Adrenal gland (tissue), 5 donors: Measurements from ENCODE around the gene ZNF77.

ENCODE experiments used
- POLR2A ChIP-seq, 2 donors: fragments of 450-650 bp; IDR thresholded peaks; one replicate each; pipeline ENCODE4 v1.6.1; 2017; ENCODE audit warnings: antibody characterized with exemption in 2 of 2, mild to moderate bottlenecking in 2 of 2, moderate library complexity in 1 of 2
- TF ChIP-seq, protein P1 (sequence below), 6 experiments: fragments of 450-650 bp in 4 of 6; fragments of 200-600 bp in 2 of 6; sonication (generic) in 1 of 6; IDR thresholded peaks; 1 replicate in 5 of 6; 2 replicates in 1 of 6; pipeline versions ENCODE4 v1.5.1 to v1.8.0; 2016 to 2021; ENCODE audit warnings: antibody characterized with exemption in 6 of 6, mild to moderate bottlenecking in 2 of 6, moderate library complexity in 1 of 6
- donor health status: DM: no; HTN: no; CAD: no.

GRCh38 chr19:2952953-2953481 lies 8.2 kb upstream of the ZNF77 start:
- TF ChIP-seq, protein P1, sequence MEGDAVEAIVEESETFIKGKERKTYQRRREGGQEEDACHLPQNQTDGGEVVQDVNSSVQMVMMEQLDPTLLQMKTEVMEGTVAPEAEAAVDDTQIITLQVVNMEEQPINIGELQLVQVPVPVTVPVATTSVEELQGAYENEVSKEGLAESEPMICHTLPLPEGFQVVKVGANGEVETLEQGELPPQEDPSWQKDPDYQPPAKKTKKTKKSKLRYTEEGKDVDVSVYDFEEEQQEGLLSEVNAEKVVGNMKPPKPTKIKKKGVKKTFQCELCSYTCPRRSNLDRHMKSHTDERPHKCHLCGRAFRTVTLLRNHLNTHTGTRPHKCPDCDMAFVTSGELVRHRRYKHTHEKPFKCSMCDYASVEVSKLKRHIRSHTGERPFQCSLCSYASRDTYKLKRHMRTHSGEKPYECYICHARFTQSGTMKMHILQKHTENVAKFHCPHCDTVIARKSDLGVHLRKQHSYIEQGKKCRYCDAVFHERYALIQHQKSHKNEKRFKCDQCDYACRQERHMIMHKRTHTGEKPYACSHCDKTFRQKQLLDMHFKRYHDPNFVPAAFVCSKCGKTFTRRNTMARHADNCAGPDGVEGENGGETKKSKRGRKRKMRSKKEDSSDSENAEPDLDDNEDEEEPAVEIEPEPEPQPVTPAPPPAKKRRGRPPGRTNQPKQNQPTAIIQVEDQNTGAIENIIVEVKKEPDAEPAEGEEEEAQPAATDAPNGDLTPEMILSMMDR (IDR thresholded peaks at IDR 0.05), result peak in 3 of 6 experiments; percentile 9 to 20 (median 16)
- TF ChIP-seq POLR2A (IDR thresholded peaks at IDR 0.05), result peak in 1 of 2 donors; percentile 34
